Glutamatergic neuron (in vitro differentiated cells): ENCODE measurements around the gene KIAA0753. TPM values are rescaled to one million over a fixed set of nuclear protein-coding genes. Genes with fewer than 3 reads are reported as not detected.

Experiments
- DNase-seq: peaks from one replicate; pipeline ENCODE4 v3.0.0; 2022
- H3K27ac Mint-ChIP-seq: one replicate; pipeline ENCODE4 v1.8.0; 2020; ENCODE audit warnings: mild to moderate bottlenecking, mixed read lengths, inconsistent platforms; ENCODE audit not compliant: unreplicated experiment
- H3K27me3 Mint-ChIP-seq: one replicate; pipeline ENCODE4 v1.8.0; 2020; ENCODE audit warnings: mild to moderate bottlenecking, moderate library complexity, mixed read lengths, inconsistent platforms; ENCODE audit not compliant: unreplicated experiment
- H3K36me3 Mint-ChIP-seq: one replicate; pipeline ENCODE4 v1.8.0; 2020; ENCODE audit warnings: mild to moderate bottlenecking, mixed read lengths, inconsistent platforms; ENCODE audit not compliant: unreplicated experiment
- H3K4me1 Mint-ChIP-seq: one replicate; pipeline ENCODE4 v1.8.0; 2020; ENCODE audit warnings: mild to moderate bottlenecking, low read depth, mixed read lengths, inconsistent platforms; ENCODE audit not compliant: unreplicated experiment
- H3K4me3 Mint-ChIP-seq: one replicate; pipeline ENCODE4 v1.8.0; 2020; ENCODE audit warnings: mild to moderate bottlenecking, mixed read lengths, inconsistent platforms; ENCODE audit not compliant: unreplicated experiment
- H3K9me3 Mint-ChIP-seq: one replicate; pipeline ENCODE4 v1.8.0; 2020; ENCODE audit warnings: mild to moderate bottlenecking, moderate library complexity, mixed read lengths, inconsistent platforms; ENCODE audit not compliant: unreplicated experiment
- CTCF ChIP-seq: fragments of 200-600 bp; sonication (generic); IDR thresholded peaks from one replicate; pipeline ENCODE4 v1.5.0; 2021; ENCODE audit not compliant: partially characterized antibody, unreplicated experiment
- total RNA-seq: library from RNA; stranded (reverse); fragmentation: NEBNext Ultra II Directional; extraction: Animal tissue kit (Norgen Biotek cat#: 25700); gene quantifications from one replicate; pipeline ENCODE4 v1.2.1, GENCODE V29; 2021; ENCODE audit not compliant: unreplicated experiment

KIAA0753 gene
- total RNA-seq, 1 donor from 2014 or later = 25.6 TPM

DNA sequence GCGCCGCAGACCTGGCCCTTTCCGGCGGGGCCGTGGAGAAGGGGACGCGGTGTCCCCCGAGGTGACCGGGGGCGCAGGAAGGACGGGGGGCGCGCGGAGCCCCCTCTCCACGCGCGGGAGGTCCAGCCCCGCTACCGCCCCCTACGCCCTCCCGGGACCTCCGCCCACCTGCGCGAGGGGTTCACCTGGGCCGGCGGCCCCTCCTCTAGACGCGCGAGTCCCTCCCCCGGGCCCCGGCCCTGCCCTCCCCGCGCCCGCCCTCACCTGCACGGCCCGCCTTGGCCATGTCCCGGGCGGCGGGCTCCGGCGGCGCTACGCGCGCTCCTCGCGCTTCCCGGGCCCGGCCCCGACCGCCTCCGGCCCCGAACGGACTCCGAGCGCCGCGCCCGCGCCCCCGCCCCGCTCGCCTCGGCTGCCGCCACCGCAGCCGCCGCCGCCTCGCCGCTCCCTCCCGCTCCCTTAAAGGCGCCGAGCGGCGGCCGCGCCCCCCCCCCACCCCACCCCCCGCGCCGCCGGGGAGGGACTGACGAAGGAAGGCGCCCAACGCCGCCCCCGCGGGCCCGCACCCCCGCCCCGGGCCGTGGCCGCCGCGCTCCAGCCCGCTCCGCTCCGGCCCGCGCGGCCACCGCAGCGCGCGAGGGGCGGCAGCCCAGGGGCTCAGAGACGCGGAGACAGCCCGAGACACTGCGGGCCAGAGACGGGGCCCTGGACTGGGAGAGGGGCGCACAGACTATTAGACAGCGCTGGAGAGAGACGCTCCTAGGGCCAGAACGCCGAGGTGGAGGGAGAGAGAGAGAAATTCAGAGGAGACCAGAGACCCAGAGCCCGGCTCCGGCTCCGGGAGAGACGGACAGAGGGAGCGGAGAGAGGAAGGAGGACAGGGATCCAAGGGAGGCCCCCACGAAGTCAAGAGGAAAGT is 84.1 kb downstream of the KIAA0753 start, which contains the start of gene PITPNM3:
PITPNM3 (minus strand) TSS at position 435 of the 919 bp plus-strand sequence; CDS start at position 286, 149 bp downstream.
- no peak within 1 kb of the TSS for H3K27ac Mint-ChIP-seq
- TF ChIP-seq CTCF = no peak
- DNase-seq = peak; percentile 50

DNA sequence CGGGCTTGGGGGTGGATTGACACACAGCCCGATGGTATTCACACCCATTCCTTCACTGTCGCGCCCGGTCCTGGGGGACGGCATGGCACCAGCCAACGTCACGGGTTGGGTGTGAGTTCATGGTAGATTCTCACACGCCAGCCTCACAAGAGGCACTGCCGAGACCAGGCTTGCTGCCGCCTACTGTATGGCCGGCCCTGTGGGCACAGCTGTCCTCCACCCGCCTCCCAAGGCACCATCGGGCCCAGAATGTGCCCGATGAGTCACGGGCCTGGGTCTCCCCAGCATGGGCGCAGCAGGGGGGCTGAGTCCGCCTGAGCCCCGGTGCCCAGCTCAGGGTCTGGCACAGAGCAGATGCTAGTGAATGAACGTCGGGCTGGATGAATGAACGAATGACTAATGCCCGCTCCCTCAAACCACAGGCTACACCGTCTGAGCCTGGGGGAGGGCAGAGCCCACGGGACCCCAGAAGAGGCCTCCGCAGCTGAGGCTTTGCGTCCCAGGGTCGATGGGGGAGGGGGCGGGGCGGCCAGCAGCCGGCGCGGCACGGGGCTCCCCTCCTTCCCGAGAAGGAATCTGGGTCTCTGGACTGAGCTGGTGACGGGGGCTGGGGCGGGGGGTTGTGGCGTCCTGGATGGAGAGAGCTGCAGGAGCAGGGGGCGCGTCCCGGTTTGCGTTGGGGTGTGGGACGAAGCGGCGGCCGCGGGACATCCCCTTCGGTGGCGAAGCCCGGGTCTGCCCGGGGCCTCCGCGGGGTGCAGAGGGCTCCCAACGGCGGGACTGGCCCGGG is 85.0 kb downstream of the KIAA0753 start:
- H3K4me3 Mint-ChIP-seq = no peak overlapping the region
- peaks cover 8% of the 10 kb centered on the region for H3K9me3 Mint-ChIP-seq
- peaks cover 20% of the 10 kb centered on the region for H3K27me3 Mint-ChIP-seq
- TF ChIP-seq CTCF = no peak
- H3K36me3 Mint-ChIP-seq = no peaks in the 10 kb centered on the region
- peak; percentile 60 for DNase-seq
- H3K27ac Mint-ChIP-seq = no peak overlapping the region
- peaks cover 4% of the 10 kb centered on the region for H3K4me1 Mint-ChIP-seq

More for the DNA sequence above, 84.1 kb downstream of the KIAA0753 start, which contains the start of gene PITPNM3:
- H3K4me1 Mint-ChIP-seq = peaks cover 4% of the 10 kb centered on the region
- peaks cover 8% of the 10 kb centered on the region for H3K9me3 Mint-ChIP-seq
- H3K27me3 Mint-ChIP-seq = peaks cover 20% of the 10 kb centered on the region
- peak within 1 kb of the TSS; percentile 76 for H3K4me3 Mint-ChIP-seq
- no peaks in the 10 kb centered on the region for H3K36me3 Mint-ChIP-seq

DNA sequence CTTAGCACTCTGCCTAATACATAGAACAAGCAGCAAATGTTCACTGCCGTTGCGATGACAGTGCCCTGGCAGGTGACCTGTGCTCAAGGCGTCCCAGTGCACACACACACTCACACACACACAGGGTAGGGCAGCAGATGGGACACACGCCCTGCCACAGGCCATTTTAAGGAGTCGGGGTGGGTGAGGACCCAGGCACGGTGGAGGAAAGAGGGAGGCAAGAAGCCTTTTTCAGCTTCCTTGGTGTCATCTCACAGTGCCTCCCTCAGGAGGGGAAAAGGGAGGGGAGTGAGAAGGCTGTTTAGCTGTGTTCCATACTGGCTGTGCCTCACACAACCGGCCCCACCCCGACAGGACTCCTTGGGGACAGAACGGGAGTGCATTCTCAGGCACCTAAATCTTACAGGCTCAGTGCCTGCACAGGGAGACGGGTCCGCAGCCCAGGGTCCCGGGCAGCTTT is 85.6 kb downstream of the KIAA0753 start:
- peak; percentile 49 for DNase-seq
- TF ChIP-seq CTCF = no peak
- Mint-ChIP-seq H3K4me1 (peaks cover 4% of the 10 kb centered on the region), H3K4me3 (peak overlapping the region; percentile 79), H3K9me3 (peaks cover 5% of the 10 kb centered on the region), H3K27me3 (peaks cover 20% of the 10 kb centered on the region), H3K27ac (peak overlapping the region; percentile 2), H3K36me3 (no peaks in the 10 kb centered on the region)

GRCh38 chr17:6554342-6554741 is 86.2 kb downstream of the KIAA0753 start:
- no peak for DNase-seq
- peak overlapping the region; percentile 79 for H3K4me3 Mint-ChIP-seq
- no peak for TF ChIP-seq CTCF
- peaks cover 5% of the 10 kb centered on the region for H3K9me3 Mint-ChIP-seq
- H3K27ac Mint-ChIP-seq = no peak overlapping the region
- no peaks in the 10 kb centered on the region for H3K36me3 Mint-ChIP-seq
- H3K4me1 Mint-ChIP-seq = peaks cover 4% of the 10 kb centered on the region
- peaks cover 18% of the 10 kb centered on the region for H3K27me3 Mint-ChIP-seq
